HG03039 (cell line): Measurements from ENCODE around the gene EPHB1.
"Not testable (repeated sequence)": the region's sequence is repeated elsewhere in the genome, so short reads cannot be mapped to it uniquely, and the experiment has no call there.

ENCODE experiments used
- ATAC-seq: cut with Tn5 transposase; IDR thresholded peaks from one replicate; pipeline ENCODE4 v1.9.1; 2021; ENCODE audit warnings: mild to moderate bottlenecking, moderate library complexity; ENCODE audit not compliant: unreplicated experiment

Gene EPHB1

GRCh38 chr3:134775831-134776230 lies 19.2 kb upstream of the EPHB1 start:
- ATAC-seq = no peak

GRCh38 chr3:134776518-134776917 lies 18.5 kb upstream of the EPHB1 start:
- no peak for ATAC-seq

GRCh38 chr3:134777341-134777740 lies 17.7 kb upstream of the EPHB1 start:
- no peak for ATAC-seq

- not testable (repeated sequence) for ATAC-seq
Observed at GRCh38 chr3:134788283-134788682, 6.8 kb upstream of the EPHB1 start.

- no peak for ATAC-seq
Observed at GRCh38 chr3:134790065-134790464, 5.0 kb upstream of the EPHB1 start.

GRCh38 chr3:134791992-134792391 lies 3.1 kb upstream of the EPHB1 start:
- ATAC-seq = no peak

GRCh38 chr3:134792700-134793099 lies 2.4 kb upstream of the EPHB1 start:
- ATAC-seq = no peak

- ATAC-seq = no peak
Observed at GRCh38 chr3:134793562-134793961, 1.5 kb upstream of the EPHB1 start.

GRCh38 chr3:134794323-134794722 lies 737 bp upstream of the EPHB1 start:
- ATAC-seq = no peak

GRCh38 chr3:134795746-134796280 lies 753 bp downstream of the EPHB1 start:
- no peak for ATAC-seq

- no peak for ATAC-seq
Observed at GRCh38 chr3:134796281-134797056, 1.4 kb downstream of the EPHB1 start.

GRCh38 chr3:134797057-134797740 lies 2.1 kb downstream of the EPHB1 start:
- no peak for ATAC-seq

- ATAC-seq = no peak
Observed at GRCh38 chr3:134797741-134798451, 2.8 kb downstream of the EPHB1 start.

GRCh38 chr3:134798681-134799311 lies 3.7 kb downstream of the EPHB1 start:
- ATAC-seq = no peak

GRCh38 chr3:134799393-134799792 lies 4.3 kb downstream of the EPHB1 start:
- no peak for ATAC-seq

- no peak for ATAC-seq
Observed at GRCh38 chr3:134801204-134801958, 6.3 kb downstream of the EPHB1 start.

- peak; percentile 18 for ATAC-seq
Observed at GRCh38 chr3:134802428-134803050, 7.5 kb downstream of the EPHB1 start.

GRCh38 chr3:134803051-134803505 lies 8.0 kb downstream of the EPHB1 start:
- ATAC-seq = peak; percentile 57

GRCh38 chr3:134803652-134804051 lies 8.6 kb downstream of the EPHB1 start:
- ATAC-seq = no peak
